DMS153 treated with DMSO at 0.1 percent for 48 hours (cell line): ENCODE measurements around the gene PCNX3.

Experiments
- DNase-seq: peaks from one replicate; lab custom pipeline; 2025; ENCODE audit not compliant: unreplicated experiment; lab: John Stamatoyannopoulos, UW

The PCNX3 gene

GRCh38 chr11:65618763-65619162, 3.2 kb downstream of the PCNX3 start:
- DNase-seq = no peak

DNA sequence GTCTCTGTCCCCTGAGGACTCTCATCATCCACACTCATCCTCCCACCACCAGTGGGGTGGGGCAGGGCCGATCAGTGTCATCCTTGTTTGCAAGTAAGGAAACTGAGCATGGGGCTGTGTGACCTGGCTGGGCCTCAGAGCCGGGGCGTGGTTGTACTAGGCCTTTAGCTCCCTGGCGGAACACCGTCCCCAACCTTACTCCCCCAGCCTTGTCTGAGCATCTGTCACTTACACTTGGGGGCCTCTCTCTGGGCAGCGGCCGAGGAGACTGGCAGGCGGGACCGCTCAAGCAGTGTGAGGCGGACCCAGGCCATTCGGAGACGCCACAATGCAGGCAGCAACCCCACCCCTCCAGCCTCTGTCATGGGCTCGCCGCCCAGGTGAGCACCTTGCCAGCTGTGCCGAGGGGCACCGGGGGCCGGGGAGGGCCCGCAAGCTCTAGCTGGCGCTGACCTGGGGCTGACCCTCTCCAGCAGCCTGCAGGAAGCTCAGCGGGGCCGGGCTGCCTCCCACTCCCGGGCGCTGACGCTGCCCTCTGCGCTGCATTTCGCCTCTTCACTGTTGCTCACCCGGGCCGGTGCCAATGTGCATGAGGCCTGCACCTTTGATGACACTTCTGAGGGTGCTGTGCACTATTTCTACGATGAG, 3.8 kb downstream of the PCNX3 start:
- DNase-seq = no peak

- no peak for DNase-seq
These were observed 5.1 kb downstream of the PCNX3 start for GRCh38 chr11:65620666-65621065.

- no peak for DNase-seq
These were observed 5.9 kb downstream of the PCNX3 start for GRCh38 chr11:65621460-65621859.

- no peak for DNase-seq
These were observed 6.4 kb downstream of the PCNX3 start for GRCh38 chr11:65622011-65622410.

DNA sequence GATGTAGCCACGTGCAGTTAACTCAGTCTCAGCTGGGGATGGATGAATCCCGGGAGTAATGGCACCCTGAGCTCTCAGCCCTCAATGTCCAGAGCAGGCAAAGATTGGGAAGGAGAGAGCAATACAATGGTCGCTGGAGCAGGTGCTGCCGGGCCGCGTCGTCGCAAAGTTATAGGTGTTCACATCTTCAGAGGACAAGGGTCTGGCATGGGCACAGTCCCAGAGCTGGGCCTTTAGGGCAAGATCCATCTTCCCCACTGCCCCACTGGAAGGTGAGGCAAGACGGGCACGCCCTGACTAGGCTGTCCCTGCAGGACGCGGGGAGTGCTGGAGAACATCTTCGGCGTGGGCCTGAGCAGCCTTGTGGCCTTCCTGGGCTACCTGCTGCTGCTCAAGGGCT, 7.6 kb downstream of the PCNX3 start:
- no peak for DNase-seq

- DNase-seq = no peak
These were observed 8.5 kb downstream of the PCNX3 start for GRCh38 chr11:65623852-65624616.

DNA sequence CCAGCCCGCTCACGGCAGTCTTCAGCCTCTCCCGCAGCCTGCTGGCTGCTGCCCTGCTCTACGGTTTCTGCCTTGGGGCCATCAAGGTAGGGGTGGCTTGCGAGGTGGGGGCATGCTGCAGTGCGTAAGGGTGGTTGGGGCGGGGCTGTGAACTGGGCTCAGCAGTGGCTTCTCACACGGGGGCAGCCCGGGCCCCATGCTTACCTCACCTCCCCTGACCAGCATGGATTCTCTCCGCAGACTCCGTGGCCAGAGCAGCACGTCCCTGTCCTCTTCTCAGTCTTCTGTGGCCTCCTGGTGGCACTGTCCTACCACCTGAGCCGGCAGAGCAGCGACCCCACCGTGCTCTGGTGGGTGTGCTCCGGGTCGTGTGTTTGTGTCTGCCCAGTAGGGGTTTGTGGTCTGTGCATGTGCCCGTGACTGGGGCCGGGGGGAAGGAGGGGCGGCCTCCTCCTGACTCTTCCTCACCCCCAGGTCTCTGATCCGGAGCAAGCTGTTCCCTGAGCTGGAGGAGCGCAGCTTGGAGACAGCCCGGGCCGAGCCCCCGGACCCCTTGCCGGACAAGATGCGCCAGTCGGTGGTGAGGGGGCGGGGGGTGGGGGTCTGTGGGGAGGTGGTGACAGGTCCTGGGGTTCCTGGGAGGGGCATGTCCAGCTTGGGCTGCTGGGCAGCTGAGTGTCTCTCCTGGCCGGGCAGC, 9.5 kb downstream of the PCNX3 start:
- DNase-seq = no peak

GRCh38 chr11:65625628-65626342, 10.2 kb downstream of the PCNX3 start:
- DNase-seq = no peak

GRCh38 chr11:65627202-65627601, 11.6 kb downstream of the PCNX3 start:
- no peak for DNase-seq

GRCh38 chr11:65629579-65629978, 14.0 kb downstream of the PCNX3 start:
- no peak for DNase-seq

DNA sequence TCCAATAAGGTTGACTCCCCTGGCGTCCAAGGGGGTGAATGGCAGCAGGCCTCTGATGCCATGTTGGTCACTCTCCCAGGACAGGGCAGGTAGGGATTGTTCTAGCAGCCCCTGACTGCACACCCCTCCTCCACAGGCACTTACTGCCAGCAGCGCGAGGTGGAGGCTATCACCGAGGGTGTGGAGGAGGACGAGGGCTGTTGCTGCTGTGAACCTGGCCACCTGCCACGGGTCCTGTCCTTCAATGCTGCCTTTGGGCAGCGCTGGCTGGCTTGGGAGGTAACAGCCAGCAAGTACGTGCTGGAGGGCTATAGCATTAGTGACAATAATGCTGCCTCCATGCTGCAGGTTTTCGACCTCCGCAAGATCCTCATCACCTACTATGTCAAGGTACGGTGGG, 14.6 kb downstream of the PCNX3 start:
- no peak for DNase-seq

GRCh38 chr11:65633390-65634108, 18.0 kb downstream of the PCNX3 start:
- no peak for DNase-seq

DNA sequence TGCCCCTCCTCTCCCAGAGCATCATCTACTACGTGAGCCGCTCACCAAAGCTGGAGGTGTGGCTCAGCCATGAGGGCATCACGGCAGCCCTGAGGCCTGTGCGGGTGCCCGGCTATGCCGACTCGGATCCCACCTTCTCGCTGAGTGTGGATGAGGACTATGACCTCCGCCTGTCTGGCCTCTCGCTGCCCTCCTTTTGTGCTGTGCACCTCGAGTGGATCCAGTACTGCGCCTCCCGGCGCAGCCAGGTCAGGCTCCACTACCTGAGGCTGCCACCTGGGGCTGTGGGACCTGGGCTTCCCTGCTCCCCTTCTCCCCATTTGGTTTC, 18.5 kb downstream of the PCNX3 start:
- DNase-seq = no peak

- no peak for DNase-seq
These were observed 18.9 kb downstream of the PCNX3 start for GRCh38 chr11:65634440-65634839.

GRCh38 chr11:65634905-65635731, 19.5 kb downstream of the PCNX3 start:
- no peak for DNase-seq

- DNase-seq = no peak
These were observed 20.8 kb downstream of the PCNX3 start for GRCh38 chr11:65636108-65637031.

GRCh38 chr11:65637032-65637557, 21.5 kb downstream of the PCNX3 start:
- no peak for DNase-seq
